ENCODE results near the gene ATG16L1.

The ATG16L1 gene

GRCh38 chr2:233240897-233241296 lies 10.6 kb upstream of the ATG16L1 start:
- Histone ChIP-seq H3K9ac (no peak overlapping the region), H3K4me2 (no peak overlapping the region), H3K4me1 (peaks cover 18% of the 10 kb centered on the region)

GRCh38 chr2:233241803-233242202 lies 9.7 kb upstream of the ATG16L1 start:
- Histone ChIP-seq H3K4me3 (no peak overlapping the region), H3K36me3 (no peaks in the 10 kb centered on the region), H3K27ac (no peak overlapping the region), H3K9me3 (no peaks in the 10 kb centered on the region), H3K4me2 (no peak overlapping the region), H3K27me3 (no peaks in the 10 kb centered on the region), H3K9ac (no peak overlapping the region), H4K20me1 (no peaks in the 10 kb centered on the region), H3K4me1 (peaks cover 18% of the 10 kb centered on the region)
- TF ChIP-seq Cebpa-rat (IDR thresholded peaks at IDR 0.05), result no peak

More at GRCh38 chr2:233240897-233241296, 10.6 kb upstream of the ATG16L1 start:
- Histone ChIP-seq H3K4me3 (no peak overlapping the region), H3K9me3 (no peaks in the 10 kb centered on the region), H3K36me3 (no peaks in the 10 kb centered on the region), H3K27me3 (no peaks in the 10 kb centered on the region), H3K27ac (no peak overlapping the region), H4K20me1 (no peaks in the 10 kb centered on the region)
- TF ChIP-seq Cebpa-rat (IDR thresholded peaks at IDR 0.05), result no peak

GRCh38 chr2:233242231-233242927 lies 9.1 kb upstream of the ATG16L1 start:
- Histone ChIP-seq H3K27ac (no peak overlapping the region), H3K9ac (no peak overlapping the region), H3K27me3 (no peaks in the 10 kb centered on the region), H3K4me2 (no peak overlapping the region), H4K20me1 (no peaks in the 10 kb centered on the region), H3K36me3 (no peaks in the 10 kb centered on the region), H3K4me3 (no peak overlapping the region), H3K4me1 (peaks cover 20% of the 10 kb centered on the region), H3K9me3 (no peaks in the 10 kb centered on the region)
- no peak for TF ChIP-seq Cebpa-rat (IDR thresholded peaks at IDR 0.05)

GRCh38 chr2:233243348-233243747 lies 8.1 kb upstream of the ATG16L1 start:
- no peak overlapping the region for H3K27ac ChIP-seq
- H3K4me2 ChIP-seq, result peak overlapping the region; percentile 24; the same call in 1 of the 2 replicates
- peaks cover 21% of the 10 kb centered on the region for H3K4me1 ChIP-seq
- no peaks in the 10 kb centered on the region for H3K36me3 ChIP-seq
- no peak for TF ChIP-seq Cebpa-rat (IDR thresholded peaks at IDR 0.05)
- H3K4me3 ChIP-seq, result no peak overlapping the region
- no peaks in the 10 kb centered on the region for H4K20me1 ChIP-seq
- no peak overlapping the region for H3K9ac ChIP-seq
- no peaks in the 10 kb centered on the region for H3K27me3 ChIP-seq
- no peaks in the 10 kb centered on the region for H3K9me3 ChIP-seq

- Histone ChIP-seq H3K9ac (no peak overlapping the region), H3K27ac (no peak overlapping the region), H3K9me3 (no peaks in the 10 kb centered on the region), H3K36me3 (no peaks in the 10 kb centered on the region), H3K4me2 (no peak overlapping the region), H4K20me1 (no peaks in the 10 kb centered on the region), H3K4me3 (no peak overlapping the region), H3K27me3 (no peaks in the 10 kb centered on the region), H3K4me1 (peaks cover 16% of the 10 kb centered on the region)
- no peak for TF ChIP-seq Cebpa-rat (IDR thresholded peaks at IDR 0.05)
Observed at GRCh38 chr2:233244818-233245217, 6.7 kb upstream of the ATG16L1 start.

GRCh38 chr2:233245406-233245805 lies 6.1 kb upstream of the ATG16L1 start:
- Histone ChIP-seq H3K27ac (no peak overlapping the region), H3K9ac (no peak overlapping the region), H3K4me3 (no peak overlapping the region), H3K4me2 (no peak overlapping the region), H4K20me1 (no peaks in the 10 kb centered on the region), H3K9me3 (no peaks in the 10 kb centered on the region), H3K27me3 (no peaks in the 10 kb centered on the region), H3K36me3 (no peaks in the 10 kb centered on the region), H3K4me1 (peaks cover 16% of the 10 kb centered on the region)
- TF ChIP-seq Cebpa-rat (IDR thresholded peaks at IDR 0.05), result no peak

- H3K36me3 ChIP-seq, result no peaks in the 10 kb centered on the region
- no peak overlapping the region for H3K4me2 ChIP-seq
- no peak overlapping the region for H3K27ac ChIP-seq
- H3K27me3 ChIP-seq, result no peaks in the 10 kb centered on the region
- H3K4me3 ChIP-seq, result no peak overlapping the region
- peaks cover 6% of the 10 kb centered on the region; the same call in 1 of the 2 replicates for H4K20me1 ChIP-seq
- no peaks in the 10 kb centered on the region for H3K9me3 ChIP-seq
- no peak for TF ChIP-seq Cebpa-rat (IDR thresholded peaks at IDR 0.05)
- H3K9ac ChIP-seq, result no peak overlapping the region
- H3K4me1 ChIP-seq, result peaks cover 9% of the 10 kb centered on the region; the same call in 1 of the 2 replicates
Observed at GRCh38 chr2:233247116-233247515, 4.4 kb upstream of the ATG16L1 start.

GRCh38 chr2:233247744-233248143 lies 3.7 kb upstream of the ATG16L1 start:
- Histone ChIP-seq H3K4me1 (peaks cover 13% of the 10 kb centered on the region), H3K4me2 (no peak overlapping the region), H3K9ac (no peak overlapping the region), H4K20me1 (peaks cover 12% of the 10 kb centered on the region), H3K4me3 (no peak overlapping the region), H3K27ac (no peak overlapping the region), H3K27me3 (no peaks in the 10 kb centered on the region), H3K36me3 (no peaks in the 10 kb centered on the region), H3K9me3 (no peaks in the 10 kb centered on the region)
- TF ChIP-seq Cebpa-rat (IDR thresholded peaks at IDR 0.05), result no peak

- no peak for TF ChIP-seq Cebpa-rat (IDR thresholded peaks at IDR 0.05)
- no peak overlapping the region for H3K27ac ChIP-seq
- H3K36me3 ChIP-seq, result peaks cover 9% of the 10 kb centered on the region
- H4K20me1 ChIP-seq, result peaks cover 25% of the 10 kb centered on the region
- H3K9me3 ChIP-seq, result no peaks in the 10 kb centered on the region
- H3K27me3 ChIP-seq, result no peaks in the 10 kb centered on the region
- no peak overlapping the region for H3K4me2 ChIP-seq
- no peak overlapping the region for H3K9ac ChIP-seq
- peaks cover 18% of the 10 kb centered on the region for H3K4me1 ChIP-seq
- H3K4me3 ChIP-seq, result no peak overlapping the region
Observed at GRCh38 chr2:233248999-233249398, 2.5 kb upstream of the ATG16L1 start.

GRCh38 chr2:233250568-233250967 lies 905 bp upstream of the ATG16L1 start:
- no peak overlapping the region for H3K4me2 ChIP-seq
- TF ChIP-seq Cebpa-rat (IDR thresholded peaks at IDR 0.05), result no peak
- H3K9me3 ChIP-seq, result no peaks in the 10 kb centered on the region
- H3K27ac ChIP-seq, result no peak overlapping the region
- no peaks in the 10 kb centered on the region for H3K27me3 ChIP-seq
- H3K36me3 ChIP-seq, result peaks cover 25% of the 10 kb centered on the region
- H4K20me1 ChIP-seq, result peaks cover 40% of the 10 kb centered on the region
- no peak overlapping the region for H3K4me3 ChIP-seq
- H3K4me1 ChIP-seq, result peaks cover 18% of the 10 kb centered on the region
- no peak overlapping the region for H3K9ac ChIP-seq
